Ammon's horn (tissue), 1 donor: ENCODE results near the gene GJA3.

Experiments used
- DNase-seq: peaks from one replicate; pipeline ENCODE4 v3.0.0-alpha.2; 2016; ENCODE audit warnings: low spot score

The GJA3 gene

GRCh38 chr13:20150561-20150960 is 10.3 kb downstream of the GJA3 start:
- no peak for DNase-seq

GRCh38 chr13:20149762-20150161 is 11.1 kb downstream of the GJA3 start:
- no peak for DNase-seq

GRCh38 chr13:20148501-20149183 is 12.2 kb downstream of the GJA3 start:
- DNase-seq, result no peak

GRCh38 chr13:20146381-20146780 is 14.5 kb downstream of the GJA3 start:
- no peak for DNase-seq

GRCh38 chr13:20145521-20145920 is 15.3 kb downstream of the GJA3 start:
- no peak for DNase-seq

- no peak for DNase-seq
Observed at GRCh38 chr13:20144141-20144850, 16.6 kb downstream of the GJA3 start.

- DNase-seq, result no peak
Observed at GRCh38 chr13:20142927-20143480, 17.8 kb downstream of the GJA3 start.

- no peak for DNase-seq
Observed at GRCh38 chr13:20142023-20142926, 18.6 kb downstream of the GJA3 start.

GRCh38 chr13:20141238-20142022 is 19.4 kb downstream of the GJA3 start:
- DNase-seq, result no peak

GRCh38 chr13:20140487-20140886 is 20.4 kb downstream of the GJA3 start:
- no peak for DNase-seq

- DNase-seq, result no peak
Observed at GRCh38 chr13:20137875-20138274, 23.0 kb downstream of the GJA3 start.

- DNase-seq, result no peak
Observed at GRCh38 chr13:20136781-20137703, 23.8 kb downstream of the GJA3 start.

- no peak for DNase-seq
Observed at GRCh38 chr13:20134732-20135131, 26.1 kb downstream of the GJA3 start.

GRCh38 chr13:20132052-20132634 is 28.7 kb downstream of the GJA3 start:
- DNase-seq, result no peak

- no peak for DNase-seq
Observed at GRCh38 chr13:20131057-20131832, 29.6 kb downstream of the GJA3 start.

- DNase-seq, result no peak
Observed at GRCh38 chr13:20130652-20131051, 30.2 kb downstream of the GJA3 start.

- no peak for DNase-seq
Observed at GRCh38 chr13:20130012-20130411, 30.8 kb downstream of the GJA3 start.

GRCh38 chr13:20129076-20129475 is 31.8 kb downstream of the GJA3 start:
- DNase-seq, result no peak

GRCh38 chr13:20128459-20128931 is 32.4 kb downstream of the GJA3 start:
- DNase-seq, result no peak
